Testis (tissue), 2 donors: ENCODE data around the gene PPP1R14C.

ENCODE experiments used
- POLR2A ChIP-seq: fragments of 450-650 bp; IDR thresholded peaks from one replicate; pipeline ENCODE4 v1.6.1; 2017; ENCODE audit warnings: antibody characterized with exemption, mild to moderate bottlenecking, moderate library complexity
- TF ChIP-seq, protein P1 (sequence below), 3 experiments: fragments of 450-650 bp in 2 of 3; fragments of 200-600 bp in 1 of 3; sonication (generic) in 1 of 3; IDR thresholded peaks; one replicate each; pipeline ENCODE4 v1.5.1; 2016 to 2019; ENCODE audit warnings: antibody characterized with exemption in 3 of 3, mild to moderate bottlenecking in 2 of 3, moderate library complexity in 1 of 3

DNA sequence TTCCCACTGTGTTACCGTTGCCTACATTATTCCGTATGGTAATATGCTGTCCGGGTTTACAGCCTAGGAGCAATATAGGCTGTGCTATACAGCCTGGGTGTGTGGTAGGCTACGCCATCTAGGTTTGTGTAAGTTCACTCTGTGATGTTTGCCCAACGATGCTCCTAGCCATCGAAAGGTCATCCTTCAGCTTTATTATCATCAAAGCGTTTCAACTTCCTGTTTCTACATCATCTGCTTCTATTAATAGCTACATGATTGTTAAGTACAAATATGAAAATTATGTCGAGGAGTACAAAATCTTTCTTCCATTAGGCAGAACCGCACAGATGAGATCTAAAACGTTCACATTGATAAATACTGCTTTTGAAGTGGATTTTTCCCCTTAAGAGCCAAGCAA is 69.9 kb downstream of the PPP1R14C start:
- TF ChIP-seq, protein P1, sequence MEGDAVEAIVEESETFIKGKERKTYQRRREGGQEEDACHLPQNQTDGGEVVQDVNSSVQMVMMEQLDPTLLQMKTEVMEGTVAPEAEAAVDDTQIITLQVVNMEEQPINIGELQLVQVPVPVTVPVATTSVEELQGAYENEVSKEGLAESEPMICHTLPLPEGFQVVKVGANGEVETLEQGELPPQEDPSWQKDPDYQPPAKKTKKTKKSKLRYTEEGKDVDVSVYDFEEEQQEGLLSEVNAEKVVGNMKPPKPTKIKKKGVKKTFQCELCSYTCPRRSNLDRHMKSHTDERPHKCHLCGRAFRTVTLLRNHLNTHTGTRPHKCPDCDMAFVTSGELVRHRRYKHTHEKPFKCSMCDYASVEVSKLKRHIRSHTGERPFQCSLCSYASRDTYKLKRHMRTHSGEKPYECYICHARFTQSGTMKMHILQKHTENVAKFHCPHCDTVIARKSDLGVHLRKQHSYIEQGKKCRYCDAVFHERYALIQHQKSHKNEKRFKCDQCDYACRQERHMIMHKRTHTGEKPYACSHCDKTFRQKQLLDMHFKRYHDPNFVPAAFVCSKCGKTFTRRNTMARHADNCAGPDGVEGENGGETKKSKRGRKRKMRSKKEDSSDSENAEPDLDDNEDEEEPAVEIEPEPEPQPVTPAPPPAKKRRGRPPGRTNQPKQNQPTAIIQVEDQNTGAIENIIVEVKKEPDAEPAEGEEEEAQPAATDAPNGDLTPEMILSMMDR (IDR thresholded peaks at IDR 0.05) = no peak
- no peak for TF ChIP-seq POLR2A
